ENCODE measurements around the gene TMEM132E.

TMEM132E gene

GRCh38 chr17:34569591-34569990 lies 9.8 kb upstream of the TMEM132E start:
- no peak for DNase-seq (ENCODE audit: low read depth, low spot score)

GRCh38 chr17:34570506-34570905 lies 8.9 kb upstream of the TMEM132E start:
- no peak for DNase-seq (ENCODE audit: low read depth, low spot score)

GRCh38 chr17:34571428-34572130 lies 7.8 kb upstream of the TMEM132E start:
- no peak for DNase-seq (ENCODE audit: low read depth, low spot score)

GRCh38 chr17:34572483-34572882 lies 6.9 kb upstream of the TMEM132E start:
- DNase-seq (ENCODE audit: low read depth, low spot score): no peak

GRCh38 chr17:34575182-34575581 lies 4.2 kb upstream of the TMEM132E start:
- DNase-seq (ENCODE audit: low read depth, low spot score): no peak

GRCh38 chr17:34578016-34578415 lies 1.4 kb upstream of the TMEM132E start:
- no peak for DNase-seq (ENCODE audit: low read depth, low spot score)

GRCh38 chr17:34578656-34579016 lies 746 bp upstream of the TMEM132E start:
- no peak for DNase-seq (ENCODE audit: low read depth, low spot score)

- no peak for DNase-seq (ENCODE audit: low read depth, low spot score)
These were observed 750 bp downstream of the TMEM132E start for GRCh38 chr17:34579979-34580684.

GRCh38 chr17:34580685-34581445 lies 1.5 kb downstream of the TMEM132E start:
- no peak for DNase-seq (ENCODE audit: low read depth, low spot score)

- DNase-seq (ENCODE audit: low read depth, low spot score): no peak
These were observed 2.2 kb downstream of the TMEM132E start for GRCh38 chr17:34581446-34582184.

GRCh38 chr17:34582185-34582900 lies 3.0 kb downstream of the TMEM132E start:
- DNase-seq (ENCODE audit: low read depth, low spot score): no peak

GRCh38 chr17:34582901-34583245 lies 3.5 kb downstream of the TMEM132E start:
- DNase-seq (ENCODE audit: low read depth, low spot score): no peak

- no peak for DNase-seq (ENCODE audit: low read depth, low spot score)
These were observed 5.5 kb downstream of the TMEM132E start for GRCh38 chr17:34584805-34585416.

GRCh38 chr17:34586346-34586846 lies 7.0 kb downstream of the TMEM132E start:
- DNase-seq (ENCODE audit: low read depth, low spot score): no peak

GRCh38 chr17:34588266-34588665 lies 8.9 kb downstream of the TMEM132E start:
- no peak for DNase-seq (ENCODE audit: low read depth, low spot score)

- DNase-seq (ENCODE audit: low read depth, low spot score): no peak
These were observed 10.0 kb downstream of the TMEM132E start for GRCh38 chr17:34589120-34589965.

- DNase-seq (ENCODE audit: low read depth, low spot score): no peak
These were observed 12.6 kb downstream of the TMEM132E start for GRCh38 chr17:34592002-34592401.

- DNase-seq (ENCODE audit: low read depth, low spot score): no peak
These were observed 17.5 kb downstream of the TMEM132E start for GRCh38 chr17:34596920-34597319.

- DNase-seq (ENCODE audit: low read depth, low spot score): no peak
These were observed 18.9 kb downstream of the TMEM132E start for GRCh38 chr17:34598161-34598776.
